Epithelial cell of proximal tubule (primary cell): ENCODE results near the gene RTF2. TPM values are rescaled to one million over a fixed set of nuclear protein-coding genes. Genes with fewer than 3 reads are reported as not detected.
A peak's percentile ranks its signal among the peaks of the same experiment; 100 is the strongest.

Experiments used
- DNase-seq: peaks from one replicate; pipeline ENCODE4 v3.0.0-alpha.2; 2011; ENCODE audit warnings: low read depth
- H3K4me3 ChIP-seq: 2 replicates; pipeline ENCODE4 v1.5.1; 2011; ENCODE audit warnings: low read depth, mild to moderate bottlenecking, low read length
- CTCF ChIP-seq: conservative IDR thresholded peaks from 2 replicates; pipeline ENCODE4 v1.5.1; 2012; ENCODE audit warnings: low read depth, mild to moderate bottlenecking, low read length
- total RNA-seq: library from RNA; depleted of rRNA; stranded (reverse); fragments of >200 nt; gene quantifications from 2 replicates; pipeline ENCODE4 v1.2.3, GENCODE V29; 2015

The RTF2 gene
- total RNA-seq, 1 donor from 2014 or later = 50.0 TPM

GRCh38 chr20:56483970-56484369 lies 15.5 kb downstream of the RTF2 start:
- TF ChIP-seq CTCF = no peak
- H3K4me3 ChIP-seq = no peak overlapping the region
- no peak for DNase-seq

- DNase-seq = no peak
- TF ChIP-seq CTCF = no peak
- no peak overlapping the region for H3K4me3 ChIP-seq
These were observed 18.8 kb downstream of the RTF2 start for GRCh38 chr20:56487216-56487615.

- TF ChIP-seq CTCF = no peak
- DNase-seq = no peak
- no peak overlapping the region for H3K4me3 ChIP-seq
These were observed 20.1 kb downstream of the RTF2 start for GRCh38 chr20:56488566-56488965.

- TF ChIP-seq CTCF = no peak
- no peak for DNase-seq
These were observed 32.7 kb downstream of the RTF2 start for GRCh38 chr20:56501116-56501515.

GRCh38 chr20:56503916-56504315 lies 35.5 kb downstream of the RTF2 start:
- no peak for DNase-seq
- no peak for TF ChIP-seq CTCF
- H3K4me3 ChIP-seq = no peak overlapping the region

More at GRCh38 chr20:56501116-56501515, 32.7 kb downstream of the RTF2 start:
- no peak overlapping the region for H3K4me3 ChIP-seq

GRCh38 chr20:56504373-56505005 lies 36.1 kb downstream of the RTF2 start:
- H3K4me3 ChIP-seq = no peak overlapping the region
- peak; percentile 58 for TF ChIP-seq CTCF
- DNase-seq = no peak

- no peak for DNase-seq
These were observed 37.7 kb downstream of the RTF2 start for GRCh38 chr20:56506103-56506502.

More at GRCh38 chr20:56506103-56506502, 37.7 kb downstream of the RTF2 start:
- no peak overlapping the region for H3K4me3 ChIP-seq
- TF ChIP-seq CTCF = no peak
